ENCODE measurements around the gene ACLY. TPM values are rescaled to one million over a fixed set of nuclear protein-coding genes. Genes with fewer than 3 reads are reported as not detected.
A peak's percentile ranks its signal among the peaks of the same experiment; 100 is the strongest.

The ACLY gene
- total and polyA plus RNA-seq, 2 experiments from 2014 or later: 89.2 to 96.3 TPM

DNA sequence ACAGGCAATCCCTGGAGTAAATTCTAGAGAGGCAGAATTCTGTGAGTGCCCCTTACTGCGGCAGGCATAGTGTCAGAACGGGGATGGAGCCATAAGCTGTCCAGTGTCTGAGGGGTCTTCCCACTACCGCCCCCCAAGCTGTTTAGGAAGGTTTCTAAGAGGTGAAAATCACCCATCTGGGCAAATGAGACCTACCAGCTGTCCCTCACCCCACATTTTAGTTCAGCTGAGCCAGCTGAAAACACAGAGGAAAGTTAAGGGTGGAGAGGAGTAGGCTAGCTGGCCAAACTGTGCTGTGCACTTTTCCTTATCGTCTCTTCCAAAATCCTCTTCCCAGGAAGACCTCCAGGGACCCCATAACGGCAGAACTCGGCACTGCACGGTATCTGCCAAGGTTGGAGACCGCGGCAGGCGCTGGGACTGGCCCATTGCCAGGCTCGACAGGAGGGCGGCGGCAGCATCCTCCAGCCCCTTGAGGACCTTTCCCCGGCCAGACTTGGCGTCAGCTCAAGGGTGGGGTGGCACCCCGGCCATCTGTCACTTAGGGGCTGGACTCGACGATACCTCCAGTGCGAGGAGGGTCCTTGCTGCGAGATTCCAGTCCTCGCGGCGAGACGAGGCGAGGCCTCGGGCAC lies 955 bp downstream of the ACLY start:
- TF ChIP-seq, protein P1, sequence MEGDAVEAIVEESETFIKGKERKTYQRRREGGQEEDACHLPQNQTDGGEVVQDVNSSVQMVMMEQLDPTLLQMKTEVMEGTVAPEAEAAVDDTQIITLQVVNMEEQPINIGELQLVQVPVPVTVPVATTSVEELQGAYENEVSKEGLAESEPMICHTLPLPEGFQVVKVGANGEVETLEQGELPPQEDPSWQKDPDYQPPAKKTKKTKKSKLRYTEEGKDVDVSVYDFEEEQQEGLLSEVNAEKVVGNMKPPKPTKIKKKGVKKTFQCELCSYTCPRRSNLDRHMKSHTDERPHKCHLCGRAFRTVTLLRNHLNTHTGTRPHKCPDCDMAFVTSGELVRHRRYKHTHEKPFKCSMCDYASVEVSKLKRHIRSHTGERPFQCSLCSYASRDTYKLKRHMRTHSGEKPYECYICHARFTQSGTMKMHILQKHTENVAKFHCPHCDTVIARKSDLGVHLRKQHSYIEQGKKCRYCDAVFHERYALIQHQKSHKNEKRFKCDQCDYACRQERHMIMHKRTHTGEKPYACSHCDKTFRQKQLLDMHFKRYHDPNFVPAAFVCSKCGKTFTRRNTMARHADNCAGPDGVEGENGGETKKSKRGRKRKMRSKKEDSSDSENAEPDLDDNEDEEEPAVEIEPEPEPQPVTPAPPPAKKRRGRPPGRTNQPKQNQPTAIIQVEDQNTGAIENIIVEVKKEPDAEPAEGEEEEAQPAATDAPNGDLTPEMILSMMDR (IDR thresholded peaks at IDR 0.05; ENCODE audit: low read depth, low read length): no peak
- no peaks in the 10 kb centered on the region for H3K9me3 ChIP-seq (ENCODE audit: low read depth)
- DNase-seq (ENCODE audit: low read depth in 1 of 2, low spot score in 1 of 2): peak; percentile 47 to 66

DNA sequence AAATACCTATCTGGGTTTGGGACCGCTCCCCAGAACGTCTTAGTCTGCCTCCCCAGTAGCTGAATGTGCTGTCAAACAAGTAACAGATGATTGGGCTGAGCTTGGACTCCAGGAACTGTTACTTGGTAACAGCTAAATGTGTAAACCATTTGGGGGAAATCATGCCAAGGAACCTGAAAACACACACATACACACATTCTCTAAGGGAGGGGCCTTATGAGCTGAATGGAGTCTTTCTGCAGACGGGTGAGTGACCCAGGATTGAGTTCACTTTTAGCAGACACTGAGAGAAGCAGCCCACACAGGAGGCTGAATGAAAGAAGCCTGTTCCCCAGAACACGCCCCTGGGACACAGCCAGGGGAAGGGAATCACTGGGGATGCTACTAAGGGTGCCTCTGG lies 1.6 kb downstream of the ACLY start:
- TF ChIP-seq, protein P1 (IDR thresholded peaks at IDR 0.05; ENCODE audit: low read depth, low read length): no peak
- Histone ChIP-seq H3K9me3 (ENCODE audit: low read depth) (no peaks in the 10 kb centered on the region), H3K27ac (no peak overlapping the region), H3K27me3 (no peaks in the 10 kb centered on the region), H3K4me1 (ENCODE audit: low read depth) (peaks cover 4% of the 10 kb centered on the region), H3K36me3 (peaks cover 9% of the 10 kb centered on the region), H3K4me3 (no peak overlapping the region)
- peak in 1 of 2 donors; percentile 56 for DNase-seq (ENCODE audit: low read depth in 1 of 2, low spot score in 1 of 2)

More for the DNA sequence above, 955 bp downstream of the ACLY start:
- Histone ChIP-seq H3K36me3 (peaks cover 3% of the 10 kb centered on the region), H3K27me3 (no peaks in the 10 kb centered on the region), H3K27ac (peak overlapping the region; percentile 74), H3K4me1 (ENCODE audit: low read depth) (peaks cover 4% of the 10 kb centered on the region), H3K4me3 (peak overlapping the region; percentile 80)

DNA sequence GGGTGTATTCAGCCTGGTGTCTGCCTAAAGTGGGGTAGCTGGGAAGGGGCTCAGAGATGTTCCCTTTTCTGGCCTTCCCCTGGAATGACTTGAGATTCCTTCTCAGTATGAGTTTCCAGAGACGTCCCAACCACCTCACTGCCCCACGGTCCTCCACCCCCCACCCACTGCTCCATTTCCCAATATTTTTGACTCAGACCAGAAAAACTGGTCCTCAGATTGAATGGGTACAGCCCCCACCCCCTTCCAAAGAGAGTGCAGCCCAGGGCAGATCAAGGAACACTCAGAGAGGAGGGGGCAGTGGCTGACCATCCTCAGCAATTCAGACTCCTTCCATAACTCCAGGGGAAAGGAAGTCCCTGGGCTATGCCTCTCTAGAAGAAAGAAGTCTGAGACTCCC lies 3.2 kb downstream of the ACLY start:
- Histone ChIP-seq H3K36me3 (peaks cover 23% of the 10 kb centered on the region), H3K9me3 (ENCODE audit: low read depth) (no peaks in the 10 kb centered on the region), H3K4me1 (ENCODE audit: low read depth) (peaks cover 4% of the 10 kb centered on the region), H3K27ac (no peak overlapping the region), H3K4me3 (no peak overlapping the region), H3K27me3 (no peaks in the 10 kb centered on the region)
- TF ChIP-seq, protein P1 (IDR thresholded peaks at IDR 0.05; ENCODE audit: low read depth, low read length): no peak
- no peak for DNase-seq (ENCODE audit: low read depth in 1 of 2, low spot score in 1 of 2)

DNA sequence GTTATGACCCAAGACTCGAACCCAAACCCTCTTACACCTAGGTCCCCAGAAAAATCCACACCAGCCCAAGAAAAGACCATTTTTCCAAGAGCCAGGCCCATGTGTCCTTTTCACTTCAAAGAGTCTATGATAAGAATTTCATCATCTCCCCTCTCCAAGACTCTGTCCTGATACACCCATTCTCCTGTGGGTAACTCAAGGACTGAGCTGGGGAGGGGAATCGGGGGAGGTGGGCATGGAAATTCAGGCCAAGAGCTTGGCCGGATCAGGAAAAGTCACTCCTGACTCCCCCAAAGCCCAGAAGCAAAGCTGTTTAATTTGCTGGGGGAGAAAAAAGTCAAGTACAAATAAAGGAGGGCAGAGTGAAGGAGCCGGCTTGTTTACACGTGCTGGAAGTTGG lies 3.7 kb downstream of the ACLY start:
- Histone ChIP-seq H3K36me3 (peaks cover 23% of the 10 kb centered on the region), H3K27ac (no peak overlapping the region), H3K4me3 (no peak overlapping the region), H3K9me3 (ENCODE audit: low read depth) (no peaks in the 10 kb centered on the region), H3K27me3 (no peaks in the 10 kb centered on the region), H3K4me1 (ENCODE audit: low read depth) (peaks cover 4% of the 10 kb centered on the region)
- no peak for DNase-seq (ENCODE audit: low read depth in 1 of 2, low spot score in 1 of 2)
- TF ChIP-seq, protein P1 (IDR thresholded peaks at IDR 0.05; ENCODE audit: low read depth, low read length): no peak

DNA sequence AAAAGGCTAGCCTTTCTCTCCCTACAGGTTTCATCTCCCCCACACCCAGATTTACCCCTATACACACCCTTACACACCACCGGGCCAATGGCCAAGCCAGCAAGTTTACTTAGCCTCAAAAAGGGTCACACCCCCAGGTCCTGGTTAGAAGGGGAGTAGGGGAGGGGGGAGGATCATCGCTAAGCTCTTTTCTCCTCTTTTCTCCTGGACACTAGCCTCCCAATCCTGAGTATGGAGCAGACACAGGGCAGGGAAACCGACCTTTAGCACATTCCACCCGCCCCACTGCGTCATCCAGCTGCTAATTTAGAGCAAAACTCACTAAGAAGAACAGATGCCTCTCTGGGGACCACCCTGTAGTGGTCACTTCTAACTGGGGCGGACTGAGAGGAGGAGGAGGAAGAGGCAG lies 4.4 kb downstream of the ACLY start:
- H3K27ac ChIP-seq: no peak overlapping the region

More for the DNA sequence above, 4.4 kb downstream of the ACLY start:
- no peaks in the 10 kb centered on the region for H3K4me1 ChIP-seq (ENCODE audit: low read depth)
- H3K27me3 ChIP-seq: no peaks in the 10 kb centered on the region
- TF ChIP-seq, protein P1 (IDR thresholded peaks at IDR 0.05; ENCODE audit: low read depth, low read length): no peak
- H3K36me3 ChIP-seq: peaks cover 28% of the 10 kb centered on the region
- H3K4me3 ChIP-seq: no peak overlapping the region
- DNase-seq (ENCODE audit: low read depth in 1 of 2, low spot score in 1 of 2): peak in 1 of 2 donors; percentile 54
- no peaks in the 10 kb centered on the region for H3K9me3 ChIP-seq (ENCODE audit: low read depth)
